ENCODE results near the gene KCNC4.

The KCNC4 gene

DNA sequence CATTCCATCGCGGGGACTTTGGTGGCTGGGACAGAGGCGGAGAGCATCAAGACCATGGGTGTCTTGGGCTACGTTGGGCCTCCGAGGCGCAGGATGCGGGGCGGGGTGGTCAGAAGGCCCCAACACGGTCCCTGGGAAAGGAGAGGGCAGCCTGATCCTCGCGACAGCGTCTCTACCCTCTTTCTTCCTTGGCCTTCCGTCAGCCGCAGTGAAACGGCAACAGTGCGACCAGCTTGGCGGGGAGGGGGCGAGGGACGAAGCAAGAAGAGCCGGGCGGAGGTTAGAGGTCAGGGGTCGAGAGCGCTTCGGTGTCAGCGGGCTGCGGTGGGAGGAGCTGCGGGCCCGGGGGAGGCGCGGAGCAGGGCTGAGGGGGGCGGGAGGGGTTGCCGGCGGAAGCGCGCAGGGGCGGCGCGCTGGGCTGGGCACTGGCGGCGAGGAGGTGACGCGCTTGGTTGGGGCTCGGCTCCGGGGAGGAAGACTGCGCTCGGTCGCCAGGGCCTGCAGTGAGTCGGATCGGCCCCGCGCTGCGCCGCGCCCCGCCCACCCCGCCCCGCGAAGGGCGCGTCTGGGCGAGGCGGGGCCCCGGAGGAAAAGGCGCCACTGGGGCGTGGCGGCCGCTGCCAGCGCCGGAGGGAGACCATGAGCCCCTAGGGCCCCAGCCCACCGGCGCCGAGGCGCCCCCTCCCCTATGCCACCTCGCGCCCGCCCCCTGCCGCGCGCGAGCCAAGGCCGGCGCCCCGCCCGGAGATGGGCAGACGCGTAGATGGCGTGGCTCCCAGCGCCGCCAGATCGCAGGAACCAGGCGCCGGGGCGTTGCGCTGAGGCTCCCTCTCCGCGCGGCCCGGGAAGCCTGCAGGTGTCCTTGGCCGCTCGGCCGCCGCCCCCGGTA, at the start of gene KCNC4:
KCNC4 (plus strand) TSS at position 600 of the 889 bp plus-strand sequence. CDS start 1,186 bp downstream, outside the sequence.
- DNase-seq: no peak

DNA sequence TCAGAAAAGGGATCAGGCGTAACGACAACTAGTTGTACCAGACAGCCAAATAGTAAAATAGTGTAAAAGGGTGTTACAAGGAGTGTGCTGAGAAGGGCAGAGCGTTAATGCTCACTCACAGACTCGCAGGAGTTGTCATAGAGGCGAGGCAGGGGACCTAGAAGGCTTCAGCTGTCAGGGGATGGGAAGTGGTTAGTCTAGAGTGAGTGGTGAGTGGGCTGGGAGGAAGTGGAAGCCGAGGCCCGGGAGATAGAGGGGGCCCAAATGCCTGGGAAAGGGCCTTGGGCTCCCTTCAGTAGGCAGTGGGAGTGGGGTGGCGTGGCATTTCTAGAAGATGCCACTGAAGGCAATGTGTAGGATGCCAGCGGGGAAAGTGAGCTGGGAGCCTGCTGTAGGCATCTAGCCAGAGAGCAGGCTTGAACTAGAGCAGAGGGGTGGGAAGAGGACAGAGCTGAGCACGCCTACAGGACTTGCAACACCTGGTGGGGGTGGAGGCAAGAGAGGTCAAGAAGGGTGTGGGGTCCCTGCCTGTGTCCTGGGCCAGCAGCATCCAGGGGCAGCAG, 49.5 kb upstream of the KCNC4 start:
- no peak for DNase-seq

DNA sequence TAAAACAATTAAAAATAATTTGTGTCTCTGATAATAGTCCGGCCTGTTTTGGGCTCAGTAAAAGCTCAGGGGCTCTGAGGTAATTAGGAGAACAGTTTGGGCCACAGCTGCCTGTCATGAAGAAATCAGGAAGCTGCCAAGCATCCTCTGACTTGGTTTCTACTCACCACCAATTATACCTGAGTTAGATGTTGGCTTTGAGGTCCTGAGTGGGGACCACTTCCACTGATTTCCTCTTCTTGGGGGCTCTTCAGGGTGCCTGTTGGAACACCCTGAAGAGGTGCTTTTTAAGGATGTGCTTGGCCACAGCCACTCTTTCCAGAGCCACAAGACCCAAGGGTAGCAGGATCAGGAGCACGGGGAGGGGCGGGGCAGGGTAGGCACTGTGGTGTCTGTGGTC, 48.9 kb upstream of the KCNC4 start:
- DNase-seq: no peak

DNA sequence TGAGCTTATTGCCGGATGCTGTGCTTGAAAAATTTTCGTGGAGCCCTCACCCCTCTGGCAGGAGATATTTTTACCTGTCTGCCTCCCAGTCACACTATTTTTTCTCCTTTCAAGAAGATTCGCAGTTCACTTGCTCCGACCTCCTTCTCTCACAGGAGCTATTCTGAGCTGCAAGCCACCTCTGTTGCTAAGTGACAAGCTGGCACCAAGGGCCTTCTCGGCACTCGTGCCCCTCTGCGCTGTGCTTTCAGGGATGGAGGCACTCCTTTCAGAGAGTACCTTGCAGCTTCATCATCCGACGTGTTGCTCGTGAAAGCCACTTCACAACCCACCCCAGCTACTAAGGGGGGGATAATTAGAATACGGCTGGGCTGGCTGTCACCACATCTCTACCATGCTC, 48.3 kb upstream of the KCNC4 start:
- DNase-seq: peak in 1 of 2 experiments; percentile 73

DNA sequence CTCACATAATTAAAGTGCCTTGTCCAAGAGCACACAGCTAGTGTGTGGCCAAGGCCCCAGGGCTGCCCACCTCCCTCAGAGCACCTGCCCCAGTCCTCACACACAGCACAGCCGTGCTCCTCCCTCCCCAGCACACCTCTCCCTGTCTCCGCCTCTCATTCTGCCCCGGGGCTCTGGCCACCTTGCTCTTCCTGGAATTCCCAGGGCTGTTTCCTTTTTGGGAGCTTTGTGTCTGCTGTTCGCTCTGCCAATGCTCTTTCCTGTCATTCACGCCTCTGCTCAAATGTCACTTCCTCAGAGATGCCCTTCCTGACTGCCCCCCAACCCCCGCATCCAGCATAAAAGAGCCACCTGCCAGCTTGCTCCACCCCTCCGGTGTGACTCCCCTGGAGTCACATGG, 46.5 kb upstream of the KCNC4 start:
- DNase-seq: no peak

DNA sequence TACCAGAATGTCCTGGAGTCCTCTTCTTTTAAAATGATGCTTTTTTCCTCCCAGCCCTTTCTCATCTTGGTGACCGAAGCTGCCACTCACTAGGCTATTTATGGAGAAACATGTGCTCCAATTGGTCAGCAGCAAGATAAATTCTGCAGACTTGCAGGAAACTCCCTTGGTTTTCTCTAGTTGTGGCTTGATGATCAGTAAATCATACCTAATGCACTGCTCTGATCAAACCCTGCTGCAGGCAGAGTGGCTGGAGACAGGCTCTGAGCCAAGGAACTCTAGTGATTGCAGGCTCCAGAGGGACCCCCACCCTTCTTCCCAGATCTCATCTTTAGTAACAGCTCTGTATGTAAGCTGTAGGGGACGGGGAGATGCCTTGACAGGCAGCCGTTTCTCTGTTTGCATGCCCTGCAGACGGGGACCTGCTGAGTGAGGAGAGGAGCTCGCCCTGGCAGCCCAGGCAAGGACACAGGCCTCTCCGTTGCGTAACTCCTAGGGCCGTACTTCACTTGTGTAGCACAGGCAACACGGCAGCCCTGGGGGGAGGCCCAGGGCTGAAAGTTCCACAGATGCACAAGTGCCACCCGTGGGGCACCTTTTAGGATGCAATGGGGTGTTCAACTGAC, 45.3 kb upstream of the KCNC4 start:
- DNase-seq: no peak

DNA sequence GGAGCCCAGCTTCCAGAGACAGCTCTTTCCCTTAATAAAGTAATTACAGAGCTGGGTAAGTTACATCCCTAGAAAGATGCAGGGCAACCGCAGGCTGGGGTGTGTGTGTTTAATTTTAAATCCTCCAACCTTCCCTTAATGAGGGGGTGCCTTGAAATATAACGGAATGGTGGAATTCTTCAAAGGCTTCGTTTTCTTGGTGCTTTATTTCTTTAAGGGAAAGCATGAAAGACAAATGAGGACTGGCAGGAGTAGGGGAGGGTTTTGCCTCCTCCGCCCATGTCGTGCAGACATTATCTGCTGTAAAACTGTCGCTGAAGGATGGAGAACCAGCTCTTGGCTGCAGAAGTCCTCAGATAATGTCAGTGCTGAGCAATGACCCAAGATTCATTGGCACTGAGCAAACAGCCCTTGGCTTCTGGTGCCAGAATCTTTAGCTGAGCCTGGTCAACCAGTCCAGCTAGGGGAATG, 44.3 kb upstream of the KCNC4 start:
- no peak for DNase-seq

DNA sequence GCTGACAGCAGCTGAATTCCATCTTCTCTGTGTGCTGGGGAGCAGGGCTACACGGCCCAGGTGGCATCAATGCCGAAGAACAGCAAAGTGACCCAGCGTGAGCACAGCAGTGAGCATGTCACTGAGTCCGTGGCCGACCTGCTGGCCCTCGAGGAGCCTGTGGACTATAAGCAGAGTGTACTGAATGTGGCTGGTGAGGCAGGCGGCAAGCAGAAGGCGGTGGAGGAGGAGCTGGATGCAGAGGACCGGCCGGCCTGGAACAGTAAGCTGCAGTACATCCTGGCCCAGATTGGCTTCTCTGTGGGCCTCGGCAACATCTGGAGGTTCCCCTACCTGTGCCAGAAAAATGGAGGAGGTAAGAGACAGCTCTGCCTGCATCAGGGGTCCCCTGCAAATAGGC, 43.3 kb upstream of the KCNC4 start:
- no peak for DNase-seq

DNA sequence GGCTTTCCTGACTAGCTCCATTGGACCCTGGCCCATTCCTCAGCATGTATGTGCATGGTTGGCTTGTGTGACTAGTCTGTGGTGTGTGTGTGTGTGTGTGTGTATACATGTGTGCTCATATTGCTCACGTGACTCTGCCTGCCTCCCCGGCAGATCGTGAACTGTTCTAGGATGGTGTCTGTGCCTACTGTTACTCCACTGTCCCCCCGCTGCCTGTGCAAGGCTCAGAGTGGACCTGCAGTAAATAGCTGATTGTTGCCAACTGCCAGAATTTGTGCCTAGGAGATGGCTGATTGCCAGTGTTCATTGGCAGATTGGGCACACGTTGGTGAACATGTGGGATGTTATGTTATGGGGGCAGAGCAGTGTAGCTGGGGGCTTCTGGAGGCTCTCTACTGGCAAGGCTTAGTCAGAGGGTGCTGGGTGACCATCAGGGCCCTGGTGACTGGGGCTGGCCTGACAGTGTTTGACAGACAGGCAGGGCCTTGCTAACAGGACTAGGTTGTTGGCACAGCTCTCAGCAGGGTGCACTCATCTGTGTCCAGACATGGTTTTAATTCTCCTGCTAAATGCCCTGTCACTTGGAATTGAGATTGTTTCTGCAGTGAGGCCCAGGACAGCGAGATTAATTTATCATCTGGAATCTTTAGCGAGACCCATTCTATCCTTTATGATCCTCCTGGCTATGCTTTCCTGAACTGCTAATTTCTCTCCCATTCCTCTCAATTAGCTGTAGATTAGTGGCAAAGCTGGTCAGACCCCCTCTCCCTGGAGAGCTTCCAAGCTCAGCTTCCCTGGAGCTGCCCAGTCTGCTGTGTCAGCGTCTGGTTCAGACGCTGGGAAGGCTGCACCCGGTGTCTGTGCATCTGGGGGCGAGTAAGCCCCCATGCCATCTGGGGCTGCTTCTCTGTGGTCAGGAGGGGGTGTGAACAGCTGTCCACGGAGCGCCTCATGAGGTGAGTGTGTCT, 39.1 kb upstream of the KCNC4 start:
- DNase-seq: no peak

DNA sequence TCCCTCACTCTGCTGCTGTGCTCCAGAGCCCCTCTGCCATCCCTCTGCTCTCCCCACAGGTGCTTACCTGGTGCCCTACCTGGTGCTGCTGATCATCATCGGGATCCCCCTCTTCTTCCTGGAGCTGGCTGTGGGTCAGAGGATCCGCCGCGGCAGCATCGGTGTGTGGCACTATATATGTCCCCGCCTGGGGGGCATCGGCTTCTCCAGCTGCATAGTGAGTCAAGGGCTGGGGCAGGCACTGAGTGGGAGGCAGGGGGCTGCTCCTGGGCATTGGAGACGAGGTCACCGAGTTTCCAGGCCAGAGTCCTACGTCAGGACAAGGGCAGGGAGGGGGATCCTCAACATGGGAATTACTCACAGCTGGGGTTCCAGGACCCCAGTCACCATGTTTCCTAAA, 38.1 kb upstream of the KCNC4 start:
- no peak for DNase-seq

DNA sequence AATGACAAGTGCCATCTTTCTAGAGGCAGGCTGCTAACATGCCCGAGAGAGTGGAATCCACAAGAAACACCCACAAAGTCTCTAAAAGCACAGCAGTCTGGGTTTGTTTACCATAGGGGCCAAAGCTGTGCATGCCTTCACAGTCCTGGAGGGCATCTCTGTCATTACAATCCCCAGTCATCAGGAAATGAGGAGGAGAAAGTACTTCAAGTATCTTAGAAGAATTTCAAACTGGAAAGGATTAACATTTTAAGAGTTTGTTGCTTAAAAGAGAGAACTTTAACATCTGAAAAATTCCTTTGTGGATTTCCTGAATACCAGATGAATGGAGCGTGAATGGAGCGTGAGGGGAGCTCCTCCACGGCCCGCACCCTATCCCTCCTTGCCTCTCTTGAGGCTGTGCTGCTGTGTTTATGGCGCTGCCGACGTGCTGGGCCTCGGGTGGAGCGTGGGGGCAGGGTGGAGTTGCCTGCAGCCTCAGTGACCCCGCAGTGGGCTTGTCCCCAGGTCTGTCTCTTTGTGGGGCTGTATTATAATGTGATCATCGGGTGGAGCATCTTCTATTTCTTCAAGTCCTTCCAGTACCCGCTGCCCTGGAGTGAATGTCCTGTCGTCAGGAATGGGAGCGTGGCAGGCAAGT, 36.5 kb upstream of the KCNC4 start:
- no peak for DNase-seq

DNA sequence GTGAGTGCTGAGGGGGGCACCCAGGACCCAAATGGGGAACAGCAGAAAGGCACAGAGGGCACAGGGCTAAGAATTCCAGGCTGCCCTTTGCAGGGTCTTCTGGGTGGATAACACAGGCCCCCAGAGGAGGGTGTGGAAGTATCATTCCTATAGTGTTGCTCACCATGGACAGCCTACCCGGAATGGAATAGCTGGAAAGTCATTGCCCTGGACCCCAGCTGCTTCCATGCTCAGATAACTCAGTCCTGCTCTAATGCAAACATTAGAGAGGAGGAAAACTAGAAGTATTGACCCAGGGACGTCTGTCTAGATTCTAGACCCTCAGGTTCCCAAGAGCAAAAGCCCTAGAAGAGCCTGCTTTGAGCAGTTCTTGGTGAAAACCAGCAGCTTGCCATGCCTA, 35.2 kb upstream of the KCNC4 start:
- DNase-seq: no peak

DNA sequence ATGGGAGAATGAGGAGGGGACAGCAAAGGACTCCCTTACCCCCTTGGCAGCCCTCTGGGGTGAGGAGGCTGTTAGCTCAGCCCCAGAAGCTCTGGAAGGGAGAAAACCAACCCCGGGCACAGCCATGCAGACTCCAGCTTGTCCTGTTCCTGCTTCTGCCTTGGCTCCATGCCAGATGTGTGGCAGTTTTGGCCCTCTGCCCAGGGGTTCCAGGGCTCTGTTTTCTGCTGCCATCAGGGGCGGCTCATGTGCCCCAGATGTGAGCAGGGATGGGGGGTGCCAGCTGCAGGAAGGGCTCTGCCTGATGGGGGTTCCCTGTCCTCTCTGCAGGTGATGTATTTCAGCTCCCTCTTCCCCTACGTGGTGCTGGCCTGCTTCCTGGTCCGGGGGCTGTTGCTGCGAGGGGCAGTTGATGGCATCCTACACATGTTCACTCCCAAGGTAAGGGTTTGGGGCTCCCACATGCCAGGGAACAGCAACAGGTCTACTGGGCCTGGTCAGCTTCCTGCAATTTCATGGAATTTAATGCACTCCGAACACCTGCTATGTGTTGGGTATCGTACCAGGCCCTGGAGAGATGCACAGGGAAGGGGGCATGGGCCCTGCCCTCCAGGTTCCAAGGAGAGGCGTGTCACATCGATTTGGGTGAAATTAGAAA, 33.7 kb upstream of the KCNC4 start:
- no peak for DNase-seq

DNA sequence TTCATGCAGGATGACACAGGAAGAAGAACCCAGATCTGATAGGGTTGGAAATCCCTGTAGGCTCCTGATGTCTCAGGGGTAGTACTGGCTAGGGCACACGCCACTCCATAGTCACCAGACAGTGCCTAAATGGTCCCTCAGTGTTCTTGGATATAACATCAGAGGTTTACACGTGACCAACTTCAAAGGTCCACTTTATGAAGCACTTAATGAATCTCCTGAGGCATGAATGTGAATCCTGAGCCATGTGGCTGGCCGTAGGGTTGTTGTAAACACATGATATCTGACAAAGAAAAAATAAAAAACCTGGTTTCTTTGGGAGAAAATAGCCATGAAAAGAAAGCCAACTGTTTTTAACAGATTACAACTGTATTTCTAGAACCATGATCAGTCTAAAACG, 32.3 kb upstream of the KCNC4 start:
- no peak for DNase-seq

DNA sequence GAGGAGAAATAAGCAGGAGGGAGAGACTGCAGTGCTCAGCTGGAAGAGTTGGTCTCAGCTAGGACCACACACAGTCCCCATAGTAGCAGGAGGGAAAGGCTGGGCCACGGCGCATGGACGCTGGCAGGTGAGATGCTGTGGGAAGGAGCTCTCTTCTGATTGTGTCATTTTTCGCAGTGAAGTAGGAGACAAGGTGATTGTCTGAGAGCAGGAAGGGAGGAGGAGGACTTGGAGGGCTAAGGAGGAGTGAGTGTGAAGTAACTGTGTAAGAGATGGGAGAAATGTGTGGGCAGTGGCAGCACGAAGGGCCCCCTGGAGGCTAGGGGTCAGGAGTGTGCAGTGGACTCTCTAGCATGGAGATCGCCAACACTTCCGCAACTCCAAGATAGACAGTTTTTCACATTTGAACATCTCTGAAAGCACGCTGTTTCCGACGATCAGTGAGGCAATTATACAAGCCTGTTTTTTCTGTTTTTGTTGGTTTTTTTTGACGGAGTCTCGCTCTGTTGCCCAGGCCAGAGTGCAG, 26.4 kb upstream of the KCNC4 start:
- no peak for DNase-seq

DNA sequence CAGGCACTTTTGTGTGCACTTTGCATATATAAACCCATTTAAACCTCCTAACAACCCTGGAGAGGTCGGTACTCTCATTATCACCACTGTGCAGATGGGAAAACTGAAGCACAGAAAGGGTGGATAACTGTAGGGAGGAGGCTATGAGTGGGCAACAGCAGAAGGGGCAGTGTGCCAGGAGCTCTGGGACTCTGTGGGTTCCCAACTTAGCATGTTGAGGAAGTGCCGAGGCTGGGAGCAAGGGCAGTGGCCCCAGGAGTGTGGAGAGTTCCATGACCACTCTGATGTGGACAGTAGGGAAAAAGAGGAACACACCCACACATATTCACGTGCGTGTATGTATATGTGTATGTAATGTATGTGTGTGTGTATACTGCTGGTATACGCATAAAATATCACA, 25.7 kb upstream of the KCNC4 start:
- no peak for DNase-seq

DNA sequence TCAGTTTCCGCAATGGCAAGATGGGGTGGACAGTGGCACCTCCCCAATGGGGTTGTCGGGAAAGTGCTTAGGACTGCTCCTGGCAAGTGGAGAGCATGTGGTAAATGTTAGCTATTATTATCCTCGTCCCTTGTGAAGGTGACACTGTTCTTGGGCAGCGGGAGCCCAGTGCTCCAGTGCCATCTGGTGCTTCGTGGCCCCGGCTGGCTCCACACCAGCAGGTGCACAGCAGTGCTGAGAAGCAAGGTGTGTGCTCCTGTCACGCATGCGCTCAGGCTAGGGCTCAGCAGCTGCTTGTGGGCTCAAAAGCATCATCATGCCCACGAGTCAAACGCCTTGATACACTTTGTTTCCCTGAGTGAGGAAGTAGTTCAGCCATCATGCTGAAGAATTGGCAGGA, 24.9 kb upstream of the KCNC4 start:
- DNase-seq: peak; percentile 59 to 76

DNA sequence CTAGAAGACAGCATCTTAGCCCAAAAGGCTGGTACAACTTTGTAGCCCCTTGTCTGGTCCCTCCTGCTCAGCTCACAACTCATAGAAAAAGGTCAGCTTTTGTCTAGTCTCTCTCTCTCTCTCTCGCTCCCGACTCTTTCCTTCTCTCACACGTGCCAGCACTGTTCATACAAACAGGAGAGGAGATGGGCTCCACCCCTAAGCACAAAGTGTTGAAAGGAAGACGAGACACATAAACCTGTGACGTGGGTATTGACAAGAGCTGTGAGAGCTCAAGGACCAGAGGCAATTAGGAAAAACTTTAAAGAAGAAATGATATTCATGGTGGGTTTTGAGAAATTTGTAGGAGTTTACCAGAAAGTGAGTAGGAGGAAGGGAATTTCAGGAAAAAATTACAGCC, 23.6 kb upstream of the KCNC4 start:
- no peak for DNase-seq

DNA sequence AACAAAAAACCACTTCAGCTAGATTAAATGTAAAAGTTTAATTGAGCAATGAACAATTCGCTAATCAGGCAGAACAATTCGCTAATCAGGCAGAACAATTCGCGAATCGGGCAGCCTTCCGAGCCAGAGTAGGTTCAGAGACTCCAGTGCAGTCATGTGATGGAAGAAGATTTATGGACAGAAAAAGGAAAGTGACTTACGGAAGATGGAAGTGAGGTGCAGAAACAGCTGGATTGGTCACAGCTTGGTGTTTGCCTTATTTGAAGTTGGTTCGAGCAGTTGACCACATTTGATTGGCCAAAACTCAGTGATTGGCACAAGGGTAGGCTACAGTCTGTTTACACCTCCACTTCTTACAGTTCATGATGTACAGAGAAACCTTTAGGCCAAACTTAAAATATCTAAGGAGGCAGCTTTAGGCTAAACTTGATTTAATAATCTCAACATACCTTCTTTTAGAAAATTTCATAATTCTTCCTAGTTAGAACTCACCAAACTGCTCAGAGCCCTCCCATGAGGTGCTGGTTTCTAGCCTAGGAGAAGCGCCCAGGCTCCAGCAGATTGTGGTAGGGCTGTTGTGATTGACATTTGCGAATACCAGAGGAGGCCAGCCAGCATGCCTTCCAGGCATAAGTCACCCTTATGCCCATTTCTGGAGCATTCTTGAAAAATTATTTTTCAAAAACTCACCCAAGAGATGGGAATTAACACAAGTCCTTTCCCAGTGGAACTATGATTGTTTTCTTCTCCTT, 22.8 kb upstream of the KCNC4 start:
- DNase-seq: no peak

DNA sequence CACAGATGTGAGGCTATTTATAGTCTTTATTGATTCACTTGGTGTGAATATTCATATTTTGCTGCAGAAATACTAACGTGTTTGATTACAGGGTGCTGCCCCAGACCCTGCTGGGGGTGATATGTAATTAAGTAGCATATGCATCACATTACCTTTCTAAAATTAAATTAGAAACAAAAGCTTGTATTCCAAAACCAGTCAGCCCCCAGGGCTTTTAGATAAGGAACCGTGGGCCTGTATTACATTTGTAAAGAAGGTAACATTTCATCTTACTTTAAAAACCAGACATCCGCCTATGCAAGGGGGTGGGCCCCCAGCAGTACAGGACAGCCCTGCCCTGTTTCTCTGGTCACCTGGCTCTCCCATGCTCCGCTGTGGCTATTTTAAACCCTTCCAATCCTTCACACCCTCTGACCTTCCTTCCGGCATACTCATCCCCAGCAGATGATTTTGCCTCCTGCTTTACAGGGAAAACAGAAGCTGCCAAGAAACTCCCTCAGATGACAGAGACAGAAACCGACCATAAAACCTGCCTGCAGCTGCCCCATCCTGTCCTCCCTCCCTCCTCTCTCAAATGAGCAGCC, 22.0 kb upstream of the KCNC4 start:
- no peak for DNase-seq

Measured in cerebellar nuclear complex (tissue), 1 donor.